Panc1 (cell line): Measurements from ENCODE around the gene PDPK1. TPM values are rescaled to one million over a fixed set of nuclear protein-coding genes. Genes with fewer than 3 reads are reported as not detected.

Experiments used
- ATAC-seq: fragments of 200-7000 bp; cut with Tn5 transposase; 2 replicates; pipeline ENCODE4 v1.9.1; 2020; ENCODE audit warnings: mild to moderate bottlenecking, moderate library complexity
- BruUV-seq: library from RNA; stranded (reverse); fragments of 400-500 nt; replicated peaks from 2 replicates; lab custom pipeline; 2021; lab: Mats Ljungman, UMichigan
- CTCF ChIA-PET: fragments of 300-600 bp; sonication (Branson Sonifier 250); formaldehyde crosslinking; loops from one replicate; lab custom pipeline; 2022; ENCODE audit warnings: antibody characterized with exemption; lab: Charles Lee
- POLR2A ChIA-PET: fragments of 300-600 bp; sonication (Branson Sonifier 250); formaldehyde crosslinking; loops from one replicate; lab custom pipeline; 2022; ENCODE audit warnings: antibody characterized with exemption; lab: Charles Lee
- DNase-seq: peaks from one replicate; pipeline ENCODE4 v3.0.0-alpha.2; 2010; ENCODE audit warnings: low read depth, low spot score
- H3K27ac ChIP-seq: 2 replicates; pipeline ENCODE4 v1.5.1; 2011; ENCODE audit warnings: mild to moderate bottlenecking, low read length, inconsistent platforms
- H3K27me3 ChIP-seq: fragments of 200-500 bp; sonication (Bioruptor generic); 2 replicates; pipeline ENCODE4 v1.6.0; 2014; ENCODE audit warnings: low read length, inconsistent platforms; ENCODE audit not compliant: control insufficient read depth, insufficient read depth
- H3K36me3 ChIP-seq: fragments of 200-500 bp; sonication (Bioruptor generic); 2 replicates; pipeline ENCODE4 v1.5.1; 2014; ENCODE audit warnings: inconsistent platforms, mild to moderate bottlenecking, low read length, moderate library complexity; ENCODE audit not compliant: control insufficient read depth, insufficient read depth
- H3K4me1 ChIP-seq: 2 replicates; pipeline ENCODE4 v1.5.1; 2011; ENCODE audit warnings: inconsistent platforms, mild to moderate bottlenecking, low read length, moderate library complexity; ENCODE audit not compliant: control insufficient read depth, insufficient read depth
- H3K4me3 ChIP-seq, 2 experiments: 2 replicates each; pipeline ENCODE4 v1.5.1; 2011 to 2012; ENCODE audit warnings: low read depth in 2 of 2, low read length in 2 of 2, mild to moderate bottlenecking in 2 of 2, inconsistent platforms in 1 of 2, moderate library complexity in 1 of 2
- H3K9me3 ChIP-seq: fragments of 200-500 bp; sonication (Bioruptor generic); 2 replicates; pipeline ENCODE4 v1.5.1; 2014; ENCODE audit warnings: low read depth, mild to moderate bottlenecking, inconsistent platforms, low read length, moderate library complexity; ENCODE audit not compliant: control insufficient read depth, insufficient read depth
- POLR2AphosphoS5 ChIP-seq: IDR thresholded peaks from 2 replicates; pipeline ENCODE4 v1.6.1; 2012; ENCODE audit warnings: mild to moderate bottlenecking, low read depth, low read length, moderate library complexity
- SIN3A ChIP-seq: IDR thresholded peaks from 2 replicates; pipeline ENCODE4 v1.6.1; 2012; ENCODE audit warnings: low read depth, mild to moderate bottlenecking, low read length, moderate library complexity, borderline replicate concordance; ENCODE audit not compliant: insufficient read depth
- TCF7L2 ChIP-seq: IDR thresholded peaks from 2 replicates; pipeline ENCODE4 v1.6.1; 2011; ENCODE audit warnings: mild to moderate bottlenecking, low read depth, low read length, inconsistent platforms
- in situ Hi-C: cut with HindIII; loops from 2 replicates; pipeline ENCODE4 v1.10.0; 2016; ENCODE audit warnings: low sequenced_read_pairs, low pct_unique_long_range_greater_than_20kb
- intact Hi-C: fragments of 100-400 bp; cut with micrococcal nuclease; formaldehyde crosslinking; loops from one replicate; pipeline ENCODE4 v1.10.0; 2022; ENCODE audit not compliant: unreplicated experiment
- total RNA-seq: library from RNA; stranded (reverse); gene quantifications from one replicate; pipeline ENCODE4 v1.2.1, GENCODE V29; 2021; ENCODE audit not compliant: unreplicated experiment
- TF ChIP-seq, protein P1 (sequence below): fragments of 450-650 bp; IDR thresholded peaks from 2 replicates; pipeline ENCODE4 v1.5.1; 2017; ENCODE audit warnings: mild to moderate bottlenecking
- TF ChIP-seq, protein P2 (sequence below), 2 experiments: IDR thresholded peaks; 2 replicates each; pipeline ENCODE4 v1.6.1; 2011 to 2012; ENCODE audit warnings: low read depth in 2 of 2, control low read depth in 1 of 2, low read length in 1 of 2, mild to moderate bottlenecking in 1 of 2, moderate library complexity in 1 of 2; ENCODE audit not compliant: insufficient read depth in 1 of 2

PDPK1 gene
- total RNA-seq, 1 experiment from 2014 or later: 43.2 TPM

- DNase-seq: no peak
- CTCF ChIA-PET: interaction anchor here (0.8 kb wide), 1 partner anchor 18 kb away, joined by 3 read pairs; no protein-coding TSS in a partner anchor
These were observed 18.8 kb upstream of the PDPK1 start for GRCh38 chr16:2518823-2519710.

GRCh38 chr16:2519711-2520080, 18.1 kb upstream of the PDPK1 start:
- Histone ChIP-seq H3K4me1 (peaks cover 42% of the 10 kb centered on the region), H3K27me3 (no peaks in the 10 kb centered on the region), H3K36me3 (no peaks in the 10 kb centered on the region; the same call in 1 of the 2 replicates), H3K4me3 (peak overlapping the region in 1 of 2 experiments; percentile 36; a peak in 2 of 4 replicates), H3K9me3 (no peaks in the 10 kb centered on the region), H3K27ac (peak overlapping the region; percentile 61; the same call in 1 of the 2 replicates)
- POLR2A ChIA-PET: no interaction called here
- ATAC-seq (peak; percentile 5), DNase-seq (no peak)
- CTCF ChIA-PET: interaction anchor here (0.6 to 0.8 kb wide), 3 partner anchors 18 to 147 kb away, joined by 3 to 5 read pairs (median 4); no protein-coding TSS in a partner anchor
- in situ Hi-C loops: no loop called here
- no TSS peak for BruUV-seq
- intact Hi-C loops: no loop called here
- TF ChIP-seq SIN3A (no peak), TCF7L2 (no peak), POLR2AphosphoS5 (no peak)
- TF ChIP-seq, protein P1, sequence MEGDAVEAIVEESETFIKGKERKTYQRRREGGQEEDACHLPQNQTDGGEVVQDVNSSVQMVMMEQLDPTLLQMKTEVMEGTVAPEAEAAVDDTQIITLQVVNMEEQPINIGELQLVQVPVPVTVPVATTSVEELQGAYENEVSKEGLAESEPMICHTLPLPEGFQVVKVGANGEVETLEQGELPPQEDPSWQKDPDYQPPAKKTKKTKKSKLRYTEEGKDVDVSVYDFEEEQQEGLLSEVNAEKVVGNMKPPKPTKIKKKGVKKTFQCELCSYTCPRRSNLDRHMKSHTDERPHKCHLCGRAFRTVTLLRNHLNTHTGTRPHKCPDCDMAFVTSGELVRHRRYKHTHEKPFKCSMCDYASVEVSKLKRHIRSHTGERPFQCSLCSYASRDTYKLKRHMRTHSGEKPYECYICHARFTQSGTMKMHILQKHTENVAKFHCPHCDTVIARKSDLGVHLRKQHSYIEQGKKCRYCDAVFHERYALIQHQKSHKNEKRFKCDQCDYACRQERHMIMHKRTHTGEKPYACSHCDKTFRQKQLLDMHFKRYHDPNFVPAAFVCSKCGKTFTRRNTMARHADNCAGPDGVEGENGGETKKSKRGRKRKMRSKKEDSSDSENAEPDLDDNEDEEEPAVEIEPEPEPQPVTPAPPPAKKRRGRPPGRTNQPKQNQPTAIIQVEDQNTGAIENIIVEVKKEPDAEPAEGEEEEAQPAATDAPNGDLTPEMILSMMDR: no peak
- TF ChIP-seq, protein P2, sequence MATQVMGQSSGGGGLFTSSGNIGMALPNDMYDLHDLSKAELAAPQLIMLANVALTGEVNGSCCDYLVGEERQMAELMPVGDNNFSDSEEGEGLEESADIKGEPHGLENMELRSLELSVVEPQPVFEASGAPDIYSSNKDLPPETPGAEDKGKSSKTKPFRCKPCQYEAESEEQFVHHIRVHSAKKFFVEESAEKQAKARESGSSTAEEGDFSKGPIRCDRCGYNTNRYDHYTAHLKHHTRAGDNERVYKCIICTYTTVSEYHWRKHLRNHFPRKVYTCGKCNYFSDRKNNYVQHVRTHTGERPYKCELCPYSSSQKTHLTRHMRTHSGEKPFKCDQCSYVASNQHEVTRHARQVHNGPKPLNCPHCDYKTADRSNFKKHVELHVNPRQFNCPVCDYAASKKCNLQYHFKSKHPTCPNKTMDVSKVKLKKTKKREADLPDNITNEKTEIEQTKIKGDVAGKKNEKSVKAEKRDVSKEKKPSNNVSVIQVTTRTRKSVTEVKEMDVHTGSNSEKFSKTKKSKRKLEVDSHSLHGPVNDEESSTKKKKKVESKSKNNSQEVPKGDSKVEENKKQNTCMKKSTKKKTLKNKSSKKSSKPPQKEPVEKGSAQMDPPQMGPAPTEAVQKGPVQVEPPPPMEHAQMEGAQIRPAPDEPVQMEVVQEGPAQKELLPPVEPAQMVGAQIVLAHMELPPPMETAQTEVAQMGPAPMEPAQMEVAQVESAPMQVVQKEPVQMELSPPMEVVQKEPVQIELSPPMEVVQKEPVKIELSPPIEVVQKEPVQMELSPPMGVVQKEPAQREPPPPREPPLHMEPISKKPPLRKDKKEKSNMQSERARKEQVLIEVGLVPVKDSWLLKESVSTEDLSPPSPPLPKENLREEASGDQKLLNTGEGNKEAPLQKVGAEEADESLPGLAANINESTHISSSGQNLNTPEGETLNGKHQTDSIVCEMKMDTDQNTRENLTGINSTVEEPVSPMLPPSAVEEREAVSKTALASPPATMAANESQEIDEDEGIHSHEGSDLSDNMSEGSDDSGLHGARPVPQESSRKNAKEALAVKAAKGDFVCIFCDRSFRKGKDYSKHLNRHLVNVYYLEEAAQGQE (IDR thresholded peaks at IDR 0.05; ENCODE audit: insufficient read depth in 1 of 2, low read depth in 2 of 2, low read length in 1 of 2): no peak

More at GRCh38 chr16:2518823-2519710, 18.8 kb upstream of the PDPK1 start:
- TF ChIP-seq, protein P1: no peak
- TF ChIP-seq, protein P2 (IDR thresholded peaks at IDR 0.05; ENCODE audit: insufficient read depth in 1 of 2, low read depth in 2 of 2, low read length in 1 of 2): no peak
- no peak for TF ChIP-seq TCF7L2
- TF ChIP-seq SIN3A: no peak; the same call in 1 of the 2 replicates
- TF ChIP-seq POLR2AphosphoS5: no peak
- peaks cover 2% of the 10 kb centered on the region; the same call in 1 of the 2 replicates for H3K36me3 ChIP-seq
- no TSS peak for BruUV-seq
- in situ Hi-C loops: no loop called here
- intact Hi-C loops: no loop called here
- ATAC-seq: peak; percentile 19
- peak overlapping the region; percentile 66 for H3K27ac ChIP-seq
- no peaks in the 10 kb centered on the region for H3K9me3 ChIP-seq
- H3K27me3 ChIP-seq: no peaks in the 10 kb centered on the region
- POLR2A ChIA-PET: no interaction called here
- peak overlapping the region in 1 of 2 experiments; percentile 10; a peak in 1 of 4 replicates for H3K4me3 ChIP-seq
- peaks cover 42% of the 10 kb centered on the region for H3K4me1 ChIP-seq
